GM12878 (cell line): ENCODE data around the gene ZFP37. TPM values are rescaled to one million over a fixed set of nuclear protein-coding genes. Genes with fewer than 3 reads are reported as not detected.
"Not testable (repeated sequence)": the region's sequence is repeated elsewhere in the genome, so short reads cannot be mapped to it uniquely, and the experiment has no call there.

Source experiments
- ATAC-seq: fragments of 200-7000 bp; cut with Tn5 transposase; 3 replicates; pipeline ENCODE4 v1.9.1; 2020; ENCODE audit warnings: mild to moderate bottlenecking, moderate library complexity
- BruUV-seq: library from RNA; stranded (reverse); fragments of 400-500 nt; replicated peaks from 2 replicates; lab custom pipeline; 2021; lab: Mats Ljungman, UMichigan
- CTCF ChIA-PET: fragments of 300-600 bp; sonication (Branson Sonifier 250); formaldehyde crosslinking; extraction: SDS; loops from one replicate; lab custom pipeline; 2021; ENCODE audit warnings: inconsistent platforms; lab: Yijun Ruan, JAX
- POLR2A ChIA-PET: fragments of 350-600 bp; formaldehyde crosslinking; extraction: SDS; loops from one replicate; lab custom pipeline; 2021; ENCODE audit warnings: inconsistent platforms; lab: Charles Lee
- RAD21 ChIA-PET: fragments of 300-600 bp; sonication (Branson Sonifier 250); formaldehyde crosslinking; loops from one replicate; lab custom pipeline; 2023; ENCODE audit warnings: antibody characterized with exemption; ENCODE audit not compliant: unreplicated experiment; lab: Charles Lee
- SMC1A ChIA-PET: fragments of 300-600 bp; sonication (Branson Sonifier 250); formaldehyde crosslinking; loops from one replicate; lab custom pipeline; 2023; ENCODE audit not compliant: unreplicated experiment, uncharacterized antibody; lab: Charles Lee
- DNase-seq: peaks from one replicate; pipeline ENCODE4 v3.0.0-alpha.2; 2011; ENCODE audit warnings: low read depth, low spot score
- FAIRE-seq: peaks from 3 replicates; lab custom pipeline; 2011; peaks lifted over from hg19 to GRCh38; lab: Jason Lieb, UNC
- H2AFZ ChIP-seq: 2 replicates; pipeline ENCODE4 v1.6.0; 2011; ENCODE audit warnings: low read depth, low read length, control low read depth; ENCODE audit not compliant: control insufficient read depth
- H3K27ac ChIP-seq: 2 replicates; pipeline ENCODE4 v1.5.1; 2011; ENCODE audit warnings: control low read depth; ENCODE audit not compliant: control insufficient read depth, insufficient read depth
- H3K27me3 ChIP-seq, 2 experiments: replicated peaks in 1 of 2; 2 replicates each; pipeline versions ENCODE4 v1.6.0 to v1.6.1; 2011; ENCODE audit warnings: low read length in 1 of 2; ENCODE audit not compliant: control insufficient read depth in 2 of 2, insufficient read depth in 2 of 2
- H3K36me3 ChIP-seq, 2 experiments: 2 replicates each; pipeline ENCODE4 v1.5.1; 2011; ENCODE audit warnings: low read length in 1 of 2; ENCODE audit not compliant: control insufficient read depth in 2 of 2, insufficient read depth in 2 of 2
- H3K4me1 ChIP-seq: 2 replicates; pipeline ENCODE4 v1.6.1; 2011; ENCODE audit warnings: mild to moderate bottlenecking, low read length, moderate library complexity, mixed read lengths; ENCODE audit not compliant: control insufficient read depth, insufficient read depth
- H3K4me2 ChIP-seq: 2 replicates; pipeline ENCODE4 v1.6.0; 2011; ENCODE audit warnings: control low read depth; ENCODE audit not compliant: control insufficient read depth, insufficient read depth
- H3K4me3 ChIP-seq: fragments of 200-600 bp; sonication (generic); 2 replicates; pipeline ENCODE4 v1.5.1; 2016
- H3K79me2 ChIP-seq: 2 replicates; pipeline ENCODE4 v1.6.0; 2011; ENCODE audit warnings: low read length; ENCODE audit not compliant: control insufficient read depth, insufficient read depth
- H3K9ac ChIP-seq: 2 replicates; pipeline ENCODE4 v1.8.0; 2011; ENCODE audit warnings: low read length, control low read depth, mixed read lengths; ENCODE audit not compliant: control insufficient read depth, insufficient read depth
- H3K9me3 ChIP-seq: replicated peaks from 3 replicates; pipeline ENCODE4 v1.5.1; 2011; ENCODE audit warnings: mild to moderate bottlenecking, low read length; ENCODE audit not compliant: control insufficient read depth, insufficient read depth
- H4K20me1 ChIP-seq: 2 replicates; pipeline ENCODE4 v1.6.0; 2011; ENCODE audit not compliant: control insufficient read depth, insufficient read depth
- WGBS: methylation state at CpG from one replicate; pipeline ENCODE4 v1.1.6; 2016; ENCODE audit warnings: low lambda C conversion rate; ENCODE audit not compliant: insufficient replicate concordance, insufficient coverage; ENCODE audit errors: missing lambda C conversion rate; 5-methylcytosine and 5-hydroxymethylcytosine counted together
- in situ Hi-C: fragments of 300-500 bp; cut with MboI; formaldehyde crosslinking; loops from 9 replicates; pipeline ENCODE4 v1.14.3; 2018; ENCODE audit warnings: mixed read lengths
- intact Hi-C: fragments of 100-400 bp; cut with micrococcal nuclease; formaldehyde crosslinking; loops from one replicate; pipeline ENCODE4 v1.14.2; 2022; ENCODE audit not compliant: unreplicated experiment
- polyA plus RNA-seq, 11 experiments: library from polyadenylated mRNA; depleted of rRNA in 4 of 11; unstranded in 6 of 11; stranded (reverse) in 5 of 11; fragments of >200 nt; fragmentation: Nextera tagmentation in 4 of 11; fragmentation: Illumina TruSeq in 1 of 11; extraction: Ambion mirVana in 4 of 11; extraction: Trizol in 1 of 11; gene quantifications; 1 replicate in 1 of 11; 2 replicates in 10 of 11; pipeline versions ENCODE4 v1.2.1 to v1.2.3, GENCODE V29; 2011 to 2016; ENCODE audit warnings: inconsistent platforms in 2 of 11, missing spikeins in 2 of 11, low read depth in 1 of 11
- total RNA-seq, 4 experiments: library from RNA; depleted of rRNA in 3 of 4; stranded (reverse); fragments of >200 nt in 3 of 4; fragmentation: Illumina TruSeq in 1 of 4; extraction: Trizol in 1 of 4; gene quantifications; 2 replicates each; pipeline versions ENCODE4 v1.2.1 to v1.2.3, GENCODE V29; 2013 to 2021

ZFP37 gene
- total and polyA plus RNA-seq, 10 of the 15 experiments (the other 5 are each of a cell fraction or from before 2014, with no cell fraction given), result 0.47 to 1.7 (median 1.4) TPM; not detected in 1

- intact Hi-C loops, FAIRE-seq, CTCF ChIA-PET, in situ Hi-C loops, ATAC-seq, H2AFZ ChIP-seq, H3K9ac ChIP-seq, H3K36me3 ChIP-seq, H3K4me1 ChIP-seq, H3K27ac ChIP-seq, POLR2A ChIA-PET, H3K4me2 ChIP-seq, H3K27me3 ChIP-seq, DNase-seq, H4K20me1 ChIP-seq, BruUV-seq, H3K9me3 ChIP-seq, H3K4me3 ChIP-seq, RAD21 ChIA-PET, SMC1A ChIA-PET, H3K79me2 ChIP-seq: not testable (repeated sequence)
- WGBS, result 70% methylated on average over 14 of the region's 25 CpGs
These were observed 32.6 kb upstream of the ZFP37 start for GRCh38 chr9:113089143-113089505.

GRCh38 chr9:113088456-113089142 is 32.1 kb upstream of the ZFP37 start:
- H3K27me3 ChIP-seq, H3K9me3 ChIP-seq, H3K4me3 ChIP-seq, SMC1A ChIA-PET, H3K4me1 ChIP-seq, intact Hi-C loops, H3K9ac ChIP-seq, DNase-seq, H3K4me2 ChIP-seq, ATAC-seq, CTCF ChIA-PET, FAIRE-seq, in situ Hi-C loops, H3K79me2 ChIP-seq, H3K36me3 ChIP-seq, H4K20me1 ChIP-seq, RAD21 ChIA-PET, POLR2A ChIA-PET, H2AFZ ChIP-seq, BruUV-seq, H3K27ac ChIP-seq: not testable (repeated sequence)
- WGBS, result 34% methylated on average over 18 of the region's 30 CpGs

GRCh38 chr9:113062932-113063310 is 6.4 kb upstream of the ZFP37 start:
- BruUV-seq, H3K27me3 ChIP-seq, FAIRE-seq, H3K79me2 ChIP-seq, H4K20me1 ChIP-seq, H2AFZ ChIP-seq, H3K27ac ChIP-seq, RAD21 ChIA-PET, H3K36me3 ChIP-seq, ATAC-seq, H3K9me3 ChIP-seq, H3K4me2 ChIP-seq, POLR2A ChIA-PET, CTCF ChIA-PET, intact Hi-C loops, H3K4me3 ChIP-seq, in situ Hi-C loops, SMC1A ChIA-PET, H3K9ac ChIP-seq, H3K4me1 ChIP-seq: not testable (repeated sequence)
- DNase-seq, result peak; percentile 5
- WGBS, result 69% methylated on average over 12 of the region's 20 CpGs

- WGBS, result 64% methylated on average over 6 of the region's 44 CpGs
- H3K9me3 ChIP-seq, H3K36me3 ChIP-seq, H3K4me3 ChIP-seq, H3K27ac ChIP-seq, H4K20me1 ChIP-seq, intact Hi-C loops, RAD21 ChIA-PET, H2AFZ ChIP-seq, CTCF ChIA-PET, DNase-seq, H3K9ac ChIP-seq, SMC1A ChIA-PET, H3K4me1 ChIP-seq, H3K79me2 ChIP-seq, ATAC-seq, POLR2A ChIA-PET, H3K27me3 ChIP-seq, FAIRE-seq, BruUV-seq, in situ Hi-C loops, H3K4me2 ChIP-seq: not testable (repeated sequence)
These were observed 5.9 kb upstream of the ZFP37 start for GRCh38 chr9:113062256-113062931.
